Stomach (tissue), 4 donors: ENCODE measurements around the gene KBTBD4.

Source experiments
- CTCF ChIP-seq, 7 experiments: fragments of 450-650 bp in 4 of 7; fragments of 200-600 bp in 3 of 7; sonication (generic) in 3 of 7; IDR thresholded peaks; one replicate each; pipeline ENCODE4 v1.5.1; 2016 to 2019; ENCODE audit warnings: antibody characterized with exemption in 7 of 7, control low read depth in 2 of 7, mild to moderate bottlenecking in 1 of 7
- POLR2A ChIP-seq, 4 donors: fragments of 450-650 bp; IDR thresholded peaks; one replicate each; pipeline ENCODE4 v1.6.1; 2016; ENCODE audit warnings: antibody characterized with exemption in 4 of 4, control low read depth in 2 of 4, mild to moderate bottlenecking in 1 of 4, moderate library complexity in 1 of 4
- POLR2AphosphoS5 ChIP-seq, 3 donors: sonication (generic); formaldehyde crosslinking; IDR thresholded peaks; one replicate each; pipeline ENCODE4 v1.6.1; 2016; ENCODE audit warnings: antibody characterized with exemption in 3 of 3

GRCh38 chr11:47609675-47610074, 30.9 kb upstream of the KBTBD4 start:
- no peak for TF ChIP-seq CTCF (IDR thresholded peaks at IDR 0.05)
- TF ChIP-seq POLR2A (IDR thresholded peaks at IDR 0.05): no peak
- no peak for TF ChIP-seq POLR2AphosphoS5 (IDR thresholded peaks at IDR 0.05)
